Activated naive CD8-positive, alpha-beta T cell treated with anti-CD3 and anti-CD28 coated beads for 36 hours (primary cell): ENCODE data around the gene POLR3G. TPM values are rescaled to one million over a fixed set of nuclear protein-coding genes. Genes with fewer than 3 reads are reported as not detected.
A peak's percentile ranks its signal among the peaks of the same experiment; 100 is the strongest.

Experiments
- DNase-seq: peaks from one replicate; pipeline ENCODE4 v3.0.0; 2021
- H3K27ac Mint-ChIP-seq: one replicate; pipeline ENCODE4 v1.8.0; 2022; ENCODE audit warnings: mild to moderate bottlenecking, moderate library complexity, mixed read lengths
- H3K27me3 Mint-ChIP-seq: one replicate; pipeline ENCODE4 v1.8.0; 2022; ENCODE audit warnings: mild to moderate bottlenecking, mixed read lengths
- H3K36me3 Mint-ChIP-seq: one replicate; pipeline ENCODE4 v1.8.0; 2021; ENCODE audit warnings: mild to moderate bottlenecking, mixed read lengths
- H3K4me1 Mint-ChIP-seq: one replicate; pipeline ENCODE4 v1.8.0; 2021; ENCODE audit warnings: mixed read lengths
- H3K4me3 Mint-ChIP-seq: one replicate; pipeline ENCODE4 v1.8.0; 2022; ENCODE audit warnings: mild to moderate bottlenecking, moderate library complexity, mixed read lengths
- H3K9me3 Mint-ChIP-seq: one replicate; pipeline ENCODE4 v1.8.0; 2022; ENCODE audit warnings: mixed read lengths
- total RNA-seq, 2 experiments: library from RNA; stranded (reverse); gene quantifications; one replicate each; pipeline ENCODE4 v1.2.3, GENCODE V29; 2021

The POLR3G gene
- total RNA-seq, 2 experiments from 2014 or later: 25.4 to 25.7 TPM

DNA sequence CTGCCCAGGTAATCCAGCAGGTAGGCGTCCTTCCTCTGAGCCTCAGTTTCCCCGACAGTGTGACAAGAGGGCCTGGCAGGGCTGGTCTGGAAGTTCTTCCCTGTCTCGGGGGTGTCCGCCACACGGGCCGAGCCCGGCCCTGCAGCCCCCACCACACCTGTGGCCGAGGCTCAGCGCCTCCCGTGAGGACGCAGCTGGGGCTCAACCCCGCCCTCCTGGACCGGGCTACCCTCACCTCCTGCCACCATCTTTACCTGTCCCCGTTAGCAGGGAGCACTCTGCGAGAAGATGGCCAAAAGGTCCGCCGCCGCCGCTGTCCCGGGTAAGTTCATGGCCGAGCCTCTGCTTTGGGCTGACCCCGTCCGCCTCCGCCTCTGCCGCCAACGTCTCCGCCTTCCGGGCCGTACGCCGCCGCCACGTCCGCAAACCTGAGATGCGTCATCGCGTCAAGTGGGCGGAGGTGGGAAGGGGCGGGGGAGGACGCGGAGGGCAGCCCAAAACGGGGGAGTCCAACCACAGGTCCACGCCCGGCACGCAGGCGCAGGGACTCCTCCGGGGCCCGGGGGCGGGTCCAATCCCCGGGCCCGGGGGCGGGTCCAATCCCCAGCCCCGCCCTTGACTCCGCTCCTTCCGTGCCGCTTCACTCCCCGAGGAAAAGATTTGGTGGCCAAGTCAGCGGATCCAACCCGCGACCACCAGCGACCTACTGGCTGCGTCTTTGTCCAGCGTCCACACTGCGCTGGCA, 54.7 kb downstream of the POLR3G start, which contains the start of gene LYSMD3:
Gene LYSMD3 (minus strand): TSS at position 391 of the 745 bp plus-strand sequence. CDS start 4,295 bp downstream, outside the sequence.
- Mint-ChIP-seq H3K9me3 (no peaks in the 10 kb centered on the region), H3K27ac (peak within 1 kb of the TSS; percentile 95), H3K36me3 (peaks cover 4% of the 10 kb centered on the region), H3K27me3 (peaks cover 15% of the 10 kb centered on the region), H3K4me1 (peaks cover 21% of the 10 kb centered on the region), H3K4me3 (peak within 1 kb of the TSS; percentile 99)
- peak; percentile 94 for DNase-seq

DNA sequence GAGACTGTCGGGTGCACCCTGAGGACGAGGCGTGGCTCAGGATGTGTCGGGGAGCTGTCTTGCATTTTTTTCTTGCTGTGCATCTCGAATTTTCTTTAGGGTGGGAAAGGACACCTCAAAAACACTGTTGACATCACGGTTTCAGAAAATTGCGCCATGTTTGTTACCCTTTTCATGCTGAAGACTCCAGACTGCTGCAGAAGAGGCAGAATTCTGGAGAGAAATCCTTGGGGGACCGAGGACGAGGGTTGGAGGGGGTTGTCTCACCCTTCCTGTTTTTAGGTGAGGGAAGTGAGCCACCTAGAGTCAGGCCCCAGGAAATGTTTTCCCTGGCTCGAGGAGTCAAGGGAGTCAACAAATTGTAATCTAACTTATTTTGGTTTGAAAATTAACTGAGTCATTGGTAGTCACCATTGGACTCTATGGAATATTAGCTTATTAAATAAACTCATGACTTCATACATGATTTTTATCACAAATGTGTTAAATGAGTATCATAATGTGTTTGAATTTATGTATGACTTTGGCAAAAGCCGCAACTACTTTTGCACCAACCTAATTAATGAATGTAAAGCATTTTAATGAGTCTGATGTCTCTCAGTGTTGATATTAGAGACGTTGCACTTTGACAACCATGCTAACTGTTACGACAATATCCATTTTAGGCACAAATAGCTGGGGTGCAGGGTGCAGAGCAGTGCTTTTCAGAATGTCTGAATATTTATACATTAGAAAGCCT, 55.4 kb downstream of the POLR3G start:
- H3K4me3 Mint-ChIP-seq: peak overlapping the region; percentile 99
- peaks cover 19% of the 10 kb centered on the region for H3K4me1 Mint-ChIP-seq
- DNase-seq: peak; percentile 53
- no peaks in the 10 kb centered on the region for H3K9me3 Mint-ChIP-seq
- peaks cover 17% of the 10 kb centered on the region for H3K27me3 Mint-ChIP-seq
- H3K27ac Mint-ChIP-seq: peak overlapping the region; percentile 95
- H3K36me3 Mint-ChIP-seq: peaks cover 3% of the 10 kb centered on the region

DNA sequence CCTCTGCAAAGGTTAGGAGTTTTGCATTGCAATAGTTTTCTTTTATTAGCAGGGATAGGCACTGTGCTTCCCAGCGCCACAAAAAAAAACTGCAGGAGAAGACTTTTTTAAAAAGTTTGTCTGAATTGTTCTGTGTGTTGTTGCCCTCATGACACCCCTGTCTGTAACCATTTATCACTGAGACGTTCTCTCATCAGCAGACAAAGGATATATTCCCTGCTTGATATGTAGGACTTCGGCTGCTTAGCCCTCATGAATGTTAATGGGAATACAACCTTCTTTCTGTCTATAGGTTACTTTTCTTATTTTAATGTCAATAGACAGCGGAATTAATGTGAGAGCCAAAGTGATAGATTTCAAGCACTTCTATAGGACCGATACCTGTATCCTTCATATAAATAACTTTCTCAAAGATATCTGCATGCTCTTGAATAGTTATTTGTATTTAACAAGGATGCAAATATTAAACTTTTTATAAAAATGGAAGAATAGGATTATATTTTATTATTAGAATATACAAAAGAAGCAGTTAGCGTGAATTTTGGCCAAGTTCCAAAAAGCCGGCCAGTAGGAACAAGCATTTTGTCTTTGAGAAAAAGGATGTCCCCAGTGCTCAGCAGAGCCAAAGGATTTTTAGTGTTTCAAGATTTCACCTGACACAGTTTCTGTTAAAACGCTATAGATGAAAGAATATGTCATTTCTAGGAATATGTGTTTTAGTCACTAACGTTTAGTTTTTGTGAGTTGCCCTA, 56.2 kb downstream of the POLR3G start:
- peaks cover 2% of the 10 kb centered on the region for H3K36me3 Mint-ChIP-seq
- no peak overlapping the region for H3K4me3 Mint-ChIP-seq
- no peaks in the 10 kb centered on the region for H3K9me3 Mint-ChIP-seq
- peaks cover 25% of the 10 kb centered on the region for H3K27me3 Mint-ChIP-seq
- H3K27ac Mint-ChIP-seq: no peak overlapping the region
- DNase-seq: no peak
- peaks cover 19% of the 10 kb centered on the region for H3K4me1 Mint-ChIP-seq

DNA sequence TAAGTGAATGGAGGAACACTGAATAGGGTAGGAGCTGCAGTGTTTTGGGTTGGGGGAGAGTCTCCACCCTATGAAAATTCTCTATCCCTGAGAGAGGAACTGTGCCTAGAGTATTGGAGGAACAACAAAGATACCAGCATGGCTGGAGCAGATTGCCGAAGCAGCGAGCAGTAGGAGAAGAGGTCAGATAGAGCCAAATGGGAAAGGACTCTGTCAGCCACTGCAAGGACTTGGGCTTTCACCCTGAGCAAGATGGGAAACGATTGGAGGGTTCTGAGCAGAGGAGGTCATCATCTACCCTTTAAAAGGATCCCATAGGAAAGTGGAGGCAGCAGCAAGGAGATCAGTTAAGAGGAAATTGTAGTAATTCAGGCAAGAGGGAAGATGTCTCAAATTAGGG, 59.1 kb downstream of the POLR3G start:
- no peaks in the 10 kb centered on the region for H3K36me3 Mint-ChIP-seq
- no peaks in the 10 kb centered on the region for H3K9me3 Mint-ChIP-seq
- H3K4me1 Mint-ChIP-seq: no peaks in the 10 kb centered on the region
- DNase-seq: no peak
- H3K27ac Mint-ChIP-seq: no peak overlapping the region
- H3K27me3 Mint-ChIP-seq: peaks cover 39% of the 10 kb centered on the region
- H3K4me3 Mint-ChIP-seq: no peak overlapping the region

DNA sequence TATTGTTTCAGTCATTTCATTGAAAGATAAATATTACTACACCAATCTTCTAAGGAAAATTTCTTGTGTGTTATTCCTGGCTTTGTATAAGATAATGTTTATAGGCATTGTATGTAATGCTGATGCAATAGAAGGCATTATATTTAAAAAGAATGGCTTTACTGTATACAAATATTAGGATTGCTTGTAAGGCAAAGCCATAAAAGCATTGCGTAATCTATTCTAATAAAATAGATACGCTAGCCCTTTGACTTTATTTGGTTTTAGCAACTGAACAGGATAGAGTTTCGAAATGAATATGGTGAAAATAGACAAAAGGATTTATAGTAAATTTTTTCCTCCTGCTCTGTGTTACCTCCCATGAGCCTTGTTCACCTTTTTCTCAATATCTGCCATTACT, 60.3 kb downstream of the POLR3G start:
- no peak overlapping the region for H3K27ac Mint-ChIP-seq
- H3K36me3 Mint-ChIP-seq: no peaks in the 10 kb centered on the region
- DNase-seq: no peak
- H3K27me3 Mint-ChIP-seq: peaks cover 48% of the 10 kb centered on the region
- no peak overlapping the region for H3K4me3 Mint-ChIP-seq
- H3K4me1 Mint-ChIP-seq: no peaks in the 10 kb centered on the region
- no peaks in the 10 kb centered on the region for H3K9me3 Mint-ChIP-seq

DNA sequence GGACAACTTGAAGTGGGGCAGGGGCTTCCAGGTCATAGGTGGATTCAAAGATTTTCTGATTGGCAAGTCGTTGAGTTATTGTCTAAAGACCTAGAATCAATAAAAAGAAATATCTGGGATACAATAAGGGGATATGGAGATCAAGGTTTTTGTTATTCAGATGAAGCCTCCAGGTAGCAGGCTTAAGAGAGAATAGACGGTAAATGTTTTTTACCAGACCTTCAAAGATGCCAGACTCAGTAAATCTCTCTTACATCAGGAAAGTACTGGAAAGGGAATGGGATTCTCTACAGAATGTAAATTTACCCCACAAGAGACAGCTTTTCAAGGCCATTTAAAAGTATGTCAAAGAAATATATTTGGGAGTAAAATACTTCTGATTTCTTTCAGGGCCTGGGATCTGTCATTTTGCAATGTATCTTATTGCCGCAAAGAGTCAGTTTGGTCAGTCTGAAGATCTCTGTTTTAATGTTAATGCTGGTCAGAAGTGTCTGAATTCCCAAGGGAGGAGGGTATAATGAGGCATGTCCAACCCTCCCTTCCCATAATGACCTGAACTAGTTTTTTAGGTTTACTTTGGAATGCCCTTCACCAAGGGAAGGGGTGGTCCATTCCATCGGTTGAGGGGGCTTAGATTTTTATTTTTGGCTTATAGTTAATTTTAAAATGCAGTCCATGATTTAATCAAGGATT, 68.3 kb downstream of the POLR3G start:
- H3K27ac Mint-ChIP-seq: no peak overlapping the region
- no peak for DNase-seq
- peaks cover 31% of the 10 kb centered on the region for H3K27me3 Mint-ChIP-seq
- H3K4me3 Mint-ChIP-seq: no peak overlapping the region
- no peaks in the 10 kb centered on the region for H3K36me3 Mint-ChIP-seq
- no peaks in the 10 kb centered on the region for H3K9me3 Mint-ChIP-seq
- H3K4me1 Mint-ChIP-seq: no peaks in the 10 kb centered on the region

DNA sequence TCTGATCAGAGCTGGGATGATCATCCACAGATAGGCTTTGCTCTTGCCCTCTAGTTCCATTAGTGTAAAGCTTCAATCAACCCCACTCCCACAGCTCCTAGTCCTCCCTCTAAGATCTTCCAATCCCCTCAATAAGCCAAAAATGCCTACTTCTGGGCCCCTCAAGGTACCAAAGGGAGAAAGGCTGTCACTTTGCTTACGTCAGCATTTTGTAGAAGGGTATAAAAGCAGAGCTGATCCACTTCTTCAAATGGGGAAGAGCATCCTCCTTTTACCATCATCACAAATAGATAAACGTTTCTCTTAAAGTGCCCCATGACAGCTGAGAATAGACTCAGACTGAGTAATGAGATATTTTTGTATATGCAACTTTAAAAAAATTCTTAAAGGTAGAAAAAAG, 70.8 kb downstream of the POLR3G start:
- Mint-ChIP-seq H3K9me3 (no peaks in the 10 kb centered on the region), H3K4me1 (no peaks in the 10 kb centered on the region), H3K27me3 (peaks cover 21% of the 10 kb centered on the region), H3K27ac (no peak overlapping the region), H3K4me3 (no peak overlapping the region), H3K36me3 (no peaks in the 10 kb centered on the region)
- DNase-seq: no peak

DNA sequence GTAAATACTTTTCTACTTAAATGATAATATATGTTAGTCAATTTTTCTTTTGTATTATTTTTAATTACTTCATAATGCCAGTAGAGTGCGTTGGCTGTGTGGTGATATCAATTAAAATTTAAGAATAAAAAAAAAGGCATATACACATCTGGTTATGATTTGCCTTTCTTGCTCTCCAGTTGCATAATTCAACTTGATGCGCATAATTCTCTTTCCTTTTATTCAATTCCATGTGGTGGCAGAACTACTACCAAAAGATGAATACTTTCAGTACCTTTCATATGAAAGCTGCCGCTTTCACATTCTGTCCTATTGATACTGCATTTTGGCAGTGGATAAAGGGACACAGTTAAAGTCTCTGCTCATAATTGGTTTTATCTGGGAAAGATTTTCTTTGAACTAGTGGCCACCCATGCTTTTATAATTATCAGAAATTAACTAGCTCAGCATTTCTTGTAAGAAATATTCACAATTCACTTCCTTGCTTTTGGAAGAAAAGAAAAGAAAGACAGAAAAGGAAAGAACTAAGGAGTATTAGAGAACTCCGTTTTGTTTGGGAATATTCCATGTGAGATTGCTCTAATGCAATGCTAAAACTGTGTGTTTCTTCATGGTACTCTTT, 71.7 kb downstream of the POLR3G start:
- Mint-ChIP-seq H3K4me3 (no peak overlapping the region), H3K27me3 (peaks cover 21% of the 10 kb centered on the region), H3K4me1 (no peaks in the 10 kb centered on the region), H3K36me3 (no peaks in the 10 kb centered on the region), H3K27ac (no peak overlapping the region), H3K9me3 (no peaks in the 10 kb centered on the region)
- DNase-seq: no peak

DNA sequence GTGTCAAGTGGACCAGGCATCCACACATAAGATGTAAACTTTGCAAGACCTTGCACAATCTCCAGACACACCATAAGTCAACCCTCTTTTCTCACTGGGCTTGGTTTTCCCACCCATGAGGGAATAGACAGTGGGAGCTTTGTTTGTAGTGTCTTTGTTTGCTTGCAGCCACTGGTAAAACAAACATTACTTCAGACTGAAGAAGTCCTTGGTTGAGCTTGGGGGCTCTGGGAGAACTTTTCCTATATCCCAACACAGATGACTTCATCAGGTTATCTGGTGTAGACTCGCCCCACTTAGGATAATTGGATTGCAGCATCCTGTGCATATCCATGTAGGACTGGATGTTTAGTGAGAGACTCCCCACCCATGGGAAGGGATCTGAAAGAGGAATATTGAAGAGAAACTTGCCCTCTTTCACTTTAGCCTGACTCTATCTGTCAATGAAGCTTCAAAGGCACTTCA, 72.4 kb downstream of the POLR3G start:
- Mint-ChIP-seq H3K27me3 (peaks cover 25% of the 10 kb centered on the region), H3K36me3 (no peaks in the 10 kb centered on the region), H3K9me3 (no peaks in the 10 kb centered on the region), H3K4me3 (no peak overlapping the region), H3K4me1 (no peaks in the 10 kb centered on the region), H3K27ac (no peak overlapping the region)
- no peak for DNase-seq

DNA sequence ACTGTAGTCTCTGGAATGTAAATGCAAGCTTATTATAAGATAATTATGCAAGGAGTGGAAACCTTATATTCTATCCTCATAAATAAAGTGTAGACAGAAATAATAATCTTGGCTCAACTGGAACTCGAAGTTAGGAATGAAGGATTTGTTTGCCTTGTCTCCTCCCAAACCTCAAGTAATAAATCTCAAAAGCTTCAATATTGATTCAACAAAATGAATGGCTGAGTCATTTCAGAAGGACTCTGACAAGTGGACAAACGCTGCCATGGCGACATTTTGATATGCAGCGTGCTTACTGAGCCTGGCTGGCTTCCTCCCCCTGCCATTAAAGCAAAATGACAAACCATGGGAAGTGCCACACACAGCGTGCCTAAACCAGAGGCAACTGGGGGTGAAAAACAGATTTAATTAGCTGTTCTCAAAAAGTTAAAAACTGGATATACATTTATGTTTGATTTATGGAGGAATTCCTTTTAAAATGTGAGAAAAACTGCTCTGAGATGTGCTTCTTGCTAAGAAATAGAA, 73.5 kb downstream of the POLR3G start:
- H3K36me3 Mint-ChIP-seq: no peaks in the 10 kb centered on the region
- no peaks in the 10 kb centered on the region for H3K9me3 Mint-ChIP-seq
- H3K27ac Mint-ChIP-seq: no peak overlapping the region
- H3K4me3 Mint-ChIP-seq: no peak overlapping the region
- no peaks in the 10 kb centered on the region for H3K4me1 Mint-ChIP-seq
- no peak for DNase-seq
- peaks cover 22% of the 10 kb centered on the region for H3K27me3 Mint-ChIP-seq

DNA sequence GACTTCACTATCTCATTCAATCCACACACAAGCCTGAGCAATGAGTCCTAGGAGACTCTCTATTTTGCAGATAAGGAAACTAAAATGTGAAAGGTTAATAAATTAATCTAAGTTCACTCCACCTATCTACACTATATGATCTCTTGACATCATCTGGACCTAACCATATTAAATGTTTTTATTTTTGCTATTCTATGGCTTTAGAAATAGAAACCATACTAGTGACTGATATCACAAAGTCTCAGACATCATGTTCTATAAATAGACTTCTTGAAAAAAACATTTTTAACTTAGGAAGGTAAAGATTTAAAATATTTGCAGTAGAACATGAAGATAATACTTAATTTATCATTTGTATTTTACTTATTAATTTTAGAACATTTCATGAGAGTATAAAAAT, 74.6 kb downstream of the POLR3G start:
- no peak for DNase-seq
- H3K9me3 Mint-ChIP-seq: no peaks in the 10 kb centered on the region
- H3K27me3 Mint-ChIP-seq: peaks cover 27% of the 10 kb centered on the region
- H3K4me3 Mint-ChIP-seq: no peak overlapping the region
- no peaks in the 10 kb centered on the region for H3K4me1 Mint-ChIP-seq
- no peaks in the 10 kb centered on the region for H3K36me3 Mint-ChIP-seq
- H3K27ac Mint-ChIP-seq: no peak overlapping the region

DNA sequence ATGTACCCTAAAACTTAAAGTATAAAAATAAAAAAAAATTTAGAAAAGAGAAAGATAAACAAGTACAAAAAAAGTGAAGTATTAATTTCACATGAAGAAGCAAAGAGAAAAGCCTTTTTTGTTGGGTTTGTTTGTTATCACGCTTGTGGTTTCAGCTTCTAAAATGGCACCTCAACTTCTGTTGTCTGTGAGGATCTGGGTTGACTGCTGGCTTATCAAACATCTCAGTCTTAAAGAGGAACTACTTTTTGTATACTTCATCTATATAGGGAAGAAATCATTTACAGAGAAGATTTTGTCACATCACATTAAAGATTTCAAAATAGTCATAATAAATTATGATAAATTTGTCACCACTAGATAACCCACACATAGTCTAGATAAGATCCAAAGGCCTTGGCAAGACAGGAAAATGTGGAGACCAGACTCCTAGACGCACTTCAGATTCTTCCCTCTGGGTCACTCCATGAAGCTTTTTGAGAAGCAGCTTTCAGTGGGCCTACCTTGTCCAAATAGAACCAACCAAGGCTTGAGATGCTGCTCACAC, 75.1 kb downstream of the POLR3G start:
- Mint-ChIP-seq H3K9me3 (no peaks in the 10 kb centered on the region), H3K36me3 (no peaks in the 10 kb centered on the region), H3K4me1 (no peaks in the 10 kb centered on the region), H3K27ac (no peak overlapping the region), H3K4me3 (no peak overlapping the region), H3K27me3 (peaks cover 26% of the 10 kb centered on the region)
- DNase-seq: no peak

DNA sequence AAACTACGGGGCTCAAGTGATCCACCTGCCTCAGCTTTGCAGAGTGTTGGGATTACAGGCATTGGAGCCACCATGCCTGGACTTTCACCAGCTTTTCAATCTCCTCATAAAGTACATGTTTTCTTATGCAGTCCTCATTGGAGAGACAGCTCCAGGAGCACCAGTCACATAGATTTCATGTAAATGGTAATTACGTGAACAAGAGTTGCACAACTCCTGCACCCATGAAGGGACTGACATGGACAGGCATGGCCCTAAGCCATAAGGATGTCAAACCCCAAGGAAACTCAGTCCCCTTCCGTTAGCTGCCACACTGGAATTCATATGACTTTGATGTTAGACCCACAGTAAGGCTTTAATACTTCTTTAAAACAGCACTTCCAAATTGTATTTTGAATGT, 76.3 kb downstream of the POLR3G start:
- H3K9me3 Mint-ChIP-seq: no peaks in the 10 kb centered on the region
- no peaks in the 10 kb centered on the region for H3K36me3 Mint-ChIP-seq
- DNase-seq: no peak
- no peak overlapping the region for H3K4me3 Mint-ChIP-seq
- H3K27ac Mint-ChIP-seq: no peak overlapping the region
- H3K4me1 Mint-ChIP-seq: no peaks in the 10 kb centered on the region
- H3K27me3 Mint-ChIP-seq: peaks cover 34% of the 10 kb centered on the region

DNA sequence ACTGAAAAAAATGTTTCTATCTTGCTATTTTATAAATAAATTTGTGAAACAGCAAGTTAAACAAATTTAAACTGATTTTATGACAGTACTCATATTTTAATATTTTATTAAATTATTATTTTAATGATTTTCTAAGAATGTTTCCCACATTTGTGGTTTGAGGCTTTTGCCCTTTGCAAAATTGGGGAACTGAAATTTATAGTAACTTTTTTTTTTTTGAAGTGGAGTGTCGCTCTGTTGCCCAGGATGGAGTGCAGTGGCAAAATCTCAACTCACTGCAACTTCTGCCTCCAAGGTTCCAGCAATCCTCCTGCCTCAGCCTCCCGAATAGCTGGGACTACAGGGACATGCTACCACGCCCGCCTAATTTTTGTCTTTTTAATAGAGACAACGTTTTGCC, 76.7 kb downstream of the POLR3G start:
- Mint-ChIP-seq H3K4me3 (no peak overlapping the region), H3K27ac (no peak overlapping the region), H3K27me3 (peaks cover 38% of the 10 kb centered on the region), H3K36me3 (no peaks in the 10 kb centered on the region), H3K4me1 (no peaks in the 10 kb centered on the region), H3K9me3 (no peaks in the 10 kb centered on the region)
- no peak for DNase-seq
